Smooth muscle cell (in vitro differentiated cells): ENCODE data around the gene PLAU. TPM values are rescaled to one million over a fixed set of nuclear protein-coding genes. Genes with fewer than 3 reads are reported as not detected.
"Not testable (repeated sequence)": the region's sequence is repeated elsewhere in the genome, so short reads cannot be mapped to it uniquely, and the experiment has no call there.

ENCODE experiments used
- DNase-seq: peaks from one replicate; lab custom pipeline; 2025; ENCODE audit not compliant: unreplicated experiment; lab: John Stamatoyannopoulos, UW
- H2AFZ ChIP-seq: fragments of 200-600 bp; sonication (generic); 2 replicates; pipeline ENCODE4 v1.6.0; 2016; ENCODE audit warnings: antibody characterized with exemption, low read depth, mild to moderate bottlenecking
- H3F3A ChIP-seq: fragments of 200-600 bp; sonication (generic); 2 replicates; pipeline ENCODE4 v1.6.0; 2017; ENCODE audit warnings: antibody characterized with exemption, low read depth
- H3K27ac ChIP-seq: fragments of 200-600 bp; sonication (generic); 2 replicates; pipeline ENCODE4 v1.5.1; 2016; ENCODE audit warnings: low read depth, mild to moderate bottlenecking
- H3K27me3 ChIP-seq: fragments of 200-600 bp; sonication (generic); 2 replicates; pipeline ENCODE4 v1.6.1; 2016; ENCODE audit warnings: low read depth, mild to moderate bottlenecking
- H3K36me3 ChIP-seq: fragments of 200-600 bp; sonication (generic); 2 replicates; pipeline ENCODE4 v1.5.1; 2016; ENCODE audit warnings: low read depth
- H3K4me1 ChIP-seq: fragments of 200-600 bp; sonication (generic); 2 replicates; pipeline ENCODE4 v1.5.1; 2016; ENCODE audit warnings: low read depth
- H3K4me2 ChIP-seq: fragments of 200-600 bp; sonication (generic); 2 replicates; pipeline ENCODE4 v1.6.0; 2016; ENCODE audit warnings: mild to moderate bottlenecking
- H3K4me3 ChIP-seq: fragments of 200-600 bp; sonication (generic); 2 replicates; pipeline ENCODE4 v1.5.1; 2016; ENCODE audit warnings: mild to moderate bottlenecking
- H3K79me2 ChIP-seq: fragments of 200-600 bp; sonication (generic); 2 replicates; pipeline ENCODE4 v1.6.0; 2016; ENCODE audit warnings: low read depth, mild to moderate bottlenecking
- H3K9ac ChIP-seq: fragments of 200-600 bp; sonication (generic); 2 replicates; pipeline ENCODE4 v1.6.0; 2016; ENCODE audit warnings: low read depth
- H3K9me3 ChIP-seq: fragments of 200-600 bp; sonication (generic); replicated peaks from 2 replicates; pipeline ENCODE4 v1.5.1; 2016; ENCODE audit warnings: low read depth
- H4K20me1 ChIP-seq: fragments of 200-600 bp; sonication (generic); 2 replicates; pipeline ENCODE4 v1.6.0; 2016; ENCODE audit warnings: low read depth
- CTCF ChIP-seq: fragments of 200-600 bp; sonication (generic); IDR thresholded peaks from 2 replicates; pipeline ENCODE4 v1.5.1; 2017; ENCODE audit warnings: borderline replicate concordance, mild to moderate bottlenecking, antibody characterized with exemption; ENCODE audit not compliant: insufficient read depth, poor library complexity, severe bottlenecking
- WGBS: methylation state at CpG from one replicate; pipeline ENCODE4 v1.1.7; 2016; ENCODE audit warnings: low lambda C conversion rate; 5-methylcytosine and 5-hydroxymethylcytosine counted together
- polyA plus RNA-seq: library from polyadenylated mRNA; unstranded; fragments of >200 nt; fragmentation: Nextera tagmentation; extraction: Ambion mirVana; gene quantifications from 2 replicates; pipeline ENCODE4 v1.2.1, GENCODE V29; 2016
- total RNA-seq: library from RNA; depleted of rRNA; stranded (reverse); fragments of >200 nt; gene quantifications from 2 replicates; pipeline ENCODE4 v1.2.3, GENCODE V29; 2014

The PLAU gene
- total and polyA plus RNA-seq, 2 experiments from 2014 or later, result 9.2 to 10.7 TPM

GRCh38 chr10:73893426-73893825 is 17.5 kb upstream of the PLAU start:
- peaks cover 9% of the 10 kb centered on the region for H3K4me1 ChIP-seq
- H3K4me3 ChIP-seq, result no peak overlapping the region
- peaks cover 15% of the 10 kb centered on the region for H3F3A ChIP-seq
- 50% methylated on average over 7 of the region's 8 CpGs for WGBS
- H3K79me2 ChIP-seq, result no peaks in the 10 kb centered on the region
- no peak for DNase-seq
- H3K4me2 ChIP-seq, result no peak overlapping the region
- H2AFZ ChIP-seq, result no peak overlapping the region
- no peak for TF ChIP-seq CTCF
- no peaks in the 10 kb centered on the region for H3K36me3 ChIP-seq
- H3K27me3 ChIP-seq, result no peaks in the 10 kb centered on the region
- no peaks in the 10 kb centered on the region for H4K20me1 ChIP-seq
- no peak overlapping the region for H3K9ac ChIP-seq
- peak overlapping the region; percentile 69 for H3K27ac ChIP-seq
- no peaks in the 10 kb centered on the region for H3K9me3 ChIP-seq

- H3K4me2 ChIP-seq, result no peak overlapping the region
- H3K4me1 ChIP-seq, result peaks cover 9% of the 10 kb centered on the region
- H3K27ac ChIP-seq, result peak overlapping the region; percentile 69
These were observed 16.5 kb upstream of the PLAU start for GRCh38 chr10:73894245-73894971.

GRCh38 chr10:73895381-73895780 is 15.6 kb upstream of the PLAU start:
- not testable (repeated sequence) for H3K4me1 ChIP-seq, H3K9me3 ChIP-seq, H3K36me3 ChIP-seq, H4K20me1 ChIP-seq, H3K27me3 ChIP-seq, DNase-seq, H3K9ac ChIP-seq, H3K4me3 ChIP-seq, H3K79me2 ChIP-seq, H3K27ac ChIP-seq, H3K4me2 ChIP-seq, H2AFZ ChIP-seq
- 96% methylated on average over 9 of the region's 9 CpGs for WGBS
- peaks cover 15% of the 10 kb centered on the region for H3F3A ChIP-seq

More at GRCh38 chr10:73894245-73894971, 16.5 kb upstream of the PLAU start:
- Histone ChIP-seq H4K20me1 (no peaks in the 10 kb centered on the region), H3K27me3 (no peaks in the 10 kb centered on the region), H3K9me3 (no peaks in the 10 kb centered on the region), H3K79me2 (no peaks in the 10 kb centered on the region), H3K4me3 (no peak overlapping the region), H3K9ac (no peak overlapping the region), H3F3A (peaks cover 15% of the 10 kb centered on the region), H3K36me3 (no peaks in the 10 kb centered on the region), H2AFZ (no peak overlapping the region)
- TF ChIP-seq CTCF, result no peak
- WGBS, result 62% methylated on average over 6 of the region's 6 CpGs
- no peak for DNase-seq

DNA sequence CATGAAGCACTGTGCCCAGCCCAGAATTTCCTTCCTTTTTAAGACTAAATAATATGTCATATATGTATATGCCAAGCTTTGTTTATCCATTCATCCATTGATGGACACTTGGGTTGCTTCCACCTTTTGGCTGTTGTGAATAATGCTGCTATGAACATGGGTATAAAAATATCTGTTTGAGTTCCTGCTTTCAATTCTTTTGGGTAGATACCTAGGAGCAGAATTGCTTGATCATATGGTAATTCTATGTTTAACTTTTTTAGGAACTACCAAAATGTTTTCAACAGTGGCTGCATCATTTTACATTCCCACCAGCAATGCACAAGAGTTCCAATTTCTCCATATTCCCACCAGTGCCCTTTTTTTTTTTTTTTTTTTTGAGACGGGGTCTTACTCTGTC is 13.2 kb upstream of the PLAU start:
- Histone ChIP-seq H3K9ac (no peak overlapping the region), H3K27ac (no peak overlapping the region), H4K20me1 (no peaks in the 10 kb centered on the region), H3K4me1 (peaks cover 9% of the 10 kb centered on the region), H3K79me2 (no peaks in the 10 kb centered on the region), H3K4me3 (no peak overlapping the region), H3F3A (peaks cover 15% of the 10 kb centered on the region), H3K36me3 (no peaks in the 10 kb centered on the region), H3K4me2 (no peak overlapping the region), H3K9me3 (no peaks in the 10 kb centered on the region), H2AFZ (no peak overlapping the region), H3K27me3 (no peaks in the 10 kb centered on the region)
- DNase-seq, result no peak
- WGBS, result 83% methylated on average over 1 of the region's 1 CpG
- TF ChIP-seq CTCF, result no peak
